Measurements from ENCODE around the gene TLE3.

The TLE3 gene

GRCh38 chr15:70097321-70098152, at the start of gene TLE3:
Gene TLE3 (minus strand): TSS chr15:70097917. CDS start chr15:70096798, 1,119 bp downstream.
- TF ChIP-seq CTCF (IDR thresholded peaks at IDR 0.05; ENCODE audit: low read depth, low read length), result peak; percentile 39
- peak; percentile 99 for DNase-seq (ENCODE audit: low read depth in 2 of 2)
- peak within 1 kb of the TSS; percentile 79 to 89 for H3K4me3 ChIP-seq (replicated peaks in 1 of 2; ENCODE audit: low read depth in 2 of 2, low read length in 2 of 2)

- TF ChIP-seq CTCF (IDR thresholded peaks at IDR 0.05; ENCODE audit: low read depth, low read length), result no peak
- H3K4me3 ChIP-seq (replicated peaks in 1 of 2; ENCODE audit: low read depth in 2 of 2, low read length in 2 of 2), result no peak overlapping the region
- no peak for DNase-seq (ENCODE audit: low read depth in 2 of 2)
These were observed 49.6 kb upstream of the TLE3 start for GRCh38 chr15:70147178-70147760.

- no peak for TF ChIP-seq CTCF (IDR thresholded peaks at IDR 0.05; ENCODE audit: low read depth, low read length)
- no peak overlapping the region for H3K4me3 ChIP-seq (replicated peaks in 1 of 2; ENCODE audit: low read depth in 2 of 2, low read length in 2 of 2)
- DNase-seq (ENCODE audit: low read depth in 2 of 2), result no peak
These were observed 49.1 kb upstream of the TLE3 start for GRCh38 chr15:70146771-70147170.

- TF ChIP-seq CTCF (IDR thresholded peaks at IDR 0.05; ENCODE audit: low read depth, low read length), result no peak
- DNase-seq (ENCODE audit: low read depth in 2 of 2), result no peak
These were observed 48.4 kb upstream of the TLE3 start for GRCh38 chr15:70146162-70146561.

GRCh38 chr15:70145261-70145660, 47.5 kb upstream of the TLE3 start:
- no peak for DNase-seq (ENCODE audit: low read depth in 2 of 2)
- no peak for TF ChIP-seq CTCF (IDR thresholded peaks at IDR 0.05; ENCODE audit: low read depth, low read length)
- no peak overlapping the region for H3K4me3 ChIP-seq (replicated peaks in 1 of 2; ENCODE audit: low read depth in 2 of 2, low read length in 2 of 2)

More at GRCh38 chr15:70146162-70146561, 48.4 kb upstream of the TLE3 start:
- no peak overlapping the region for H3K4me3 ChIP-seq (replicated peaks in 1 of 2; ENCODE audit: low read depth in 2 of 2, low read length in 2 of 2)

- DNase-seq (ENCODE audit: low read depth in 2 of 2), result peak; percentile 40 to 93
- TF ChIP-seq CTCF (IDR thresholded peaks at IDR 0.05; ENCODE audit: low read depth, low read length), result no peak
- no peak overlapping the region for H3K4me3 ChIP-seq (replicated peaks in 1 of 2; ENCODE audit: low read depth in 2 of 2, low read length in 2 of 2)
These were observed 44.8 kb upstream of the TLE3 start for GRCh38 chr15:70142322-70143191.

All from cardiac fibroblast (primary cell).